UCSD-AML1 (cell line): ENCODE data around the gene PTPRN2.

Experiments used
- DNase-seq: peaks from one replicate; lab custom pipeline; 2025; ENCODE audit not compliant: unreplicated experiment; lab: John Stamatoyannopoulos, UW

PTPRN2 gene

GRCh38 chr7:157764946-157765537 is 822.6 kb downstream of the PTPRN2 start:
- DNase-seq, result no peak

GRCh38 chr7:157764193-157764592 is 823.4 kb downstream of the PTPRN2 start:
- no peak for DNase-seq

GRCh38 chr7:157763279-157764000 is 824.2 kb downstream of the PTPRN2 start:
- no peak for DNase-seq

GRCh38 chr7:157762824-157763223 is 824.8 kb downstream of the PTPRN2 start:
- DNase-seq, result no peak

GRCh38 chr7:157760004-157760730 is 827.5 kb downstream of the PTPRN2 start:
- no peak for DNase-seq

- DNase-seq, result no peak
Measured at GRCh38 chr7:157759246-157759805, 828.3 kb downstream of the PTPRN2 start.

- no peak for DNase-seq
Measured at GRCh38 chr7:157758468-157759245, 829.0 kb downstream of the PTPRN2 start.

- no peak for DNase-seq
Measured at GRCh38 chr7:157757776-157758467, 829.7 kb downstream of the PTPRN2 start.

GRCh38 chr7:157757211-157757610 is 830.4 kb downstream of the PTPRN2 start:
- DNase-seq, result no peak

- no peak for DNase-seq
Measured at GRCh38 chr7:157755741-157756140, 831.9 kb downstream of the PTPRN2 start.

GRCh38 chr7:157754416-157754790 is 833.2 kb downstream of the PTPRN2 start:
- DNase-seq, result no peak

GRCh38 chr7:157753713-157754415 is 833.8 kb downstream of the PTPRN2 start:
- no peak for DNase-seq

- DNase-seq, result no peak
Measured at GRCh38 chr7:157752832-157753291, 834.8 kb downstream of the PTPRN2 start.

GRCh38 chr7:157751951-157752673 is 835.5 kb downstream of the PTPRN2 start:
- no peak for DNase-seq

- DNase-seq, result no peak
Measured at GRCh38 chr7:157751406-157751805, 836.2 kb downstream of the PTPRN2 start.

GRCh38 chr7:157750291-157750690 is 837.3 kb downstream of the PTPRN2 start:
- no peak for DNase-seq

GRCh38 chr7:157745721-157746709 is 841.6 kb downstream of the PTPRN2 start:
- no peak for DNase-seq
